GM18508 (cell line): ENCODE data around the gene PARN.
A peak's percentile ranks its signal among the peaks of the same experiment; 100 is the strongest.
"Not testable (repeated sequence)": the region's sequence is repeated elsewhere in the genome, so short reads cannot be mapped to it uniquely, and the experiment has no call there.

Experiments used
- ATAC-seq: cut with Tn5 transposase; IDR thresholded peaks from one replicate; pipeline ENCODE4 v1.9.1; 2021; ENCODE audit warnings: moderate number of reproducible peaks; ENCODE audit not compliant: insufficient read depth, unreplicated experiment

Gene PARN

DNA sequence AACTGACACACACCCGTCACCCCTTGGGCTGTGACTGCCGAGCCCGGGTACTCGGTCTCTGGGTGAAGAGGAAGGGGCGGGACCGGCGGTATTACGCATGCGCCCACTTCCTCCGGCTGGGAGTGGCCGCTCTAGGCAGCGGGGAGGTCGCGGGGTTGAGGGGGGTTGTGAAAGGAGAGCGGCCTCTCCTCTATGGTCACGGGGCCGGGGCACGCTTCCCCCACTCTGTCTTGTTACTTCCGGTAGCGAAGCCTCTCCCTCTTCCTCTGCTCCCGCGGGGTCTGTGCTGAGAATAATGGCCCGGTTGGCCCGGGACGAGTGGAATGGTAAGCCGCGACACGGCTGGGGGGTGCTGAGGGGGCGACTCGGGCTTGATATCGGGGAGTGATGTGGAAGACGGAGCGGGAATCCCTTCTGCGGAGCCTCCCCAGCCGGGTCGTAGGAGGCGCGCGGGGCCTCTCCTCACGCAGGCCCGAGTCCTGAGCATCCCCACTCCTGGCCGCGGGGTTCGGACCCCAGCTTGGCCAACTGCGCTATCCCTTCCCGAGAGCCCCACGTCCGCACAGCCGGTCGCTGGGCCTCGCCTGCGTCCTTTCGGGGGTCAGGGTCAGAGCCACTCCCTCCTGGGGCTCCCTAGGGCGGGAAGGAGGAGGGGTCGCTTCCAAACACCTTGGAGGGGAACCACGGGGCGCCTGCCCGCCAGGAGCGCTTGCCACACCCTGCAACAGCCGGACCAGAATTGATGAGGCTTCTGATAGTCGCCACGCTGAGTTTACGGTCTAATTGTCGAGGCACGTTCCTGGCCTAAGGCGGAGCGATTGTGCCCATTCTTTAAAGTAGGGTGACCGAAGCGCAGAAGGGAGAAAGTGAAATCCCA is 2.9 kb upstream of the PARN start, which contains the start of gene BFAR:
BFAR (plus strand) TSS at position 259 of the 877 bp plus-strand sequence. CDS start 11,396 bp downstream, outside the sequence.
- peak; percentile 69 for ATAC-seq

DNA sequence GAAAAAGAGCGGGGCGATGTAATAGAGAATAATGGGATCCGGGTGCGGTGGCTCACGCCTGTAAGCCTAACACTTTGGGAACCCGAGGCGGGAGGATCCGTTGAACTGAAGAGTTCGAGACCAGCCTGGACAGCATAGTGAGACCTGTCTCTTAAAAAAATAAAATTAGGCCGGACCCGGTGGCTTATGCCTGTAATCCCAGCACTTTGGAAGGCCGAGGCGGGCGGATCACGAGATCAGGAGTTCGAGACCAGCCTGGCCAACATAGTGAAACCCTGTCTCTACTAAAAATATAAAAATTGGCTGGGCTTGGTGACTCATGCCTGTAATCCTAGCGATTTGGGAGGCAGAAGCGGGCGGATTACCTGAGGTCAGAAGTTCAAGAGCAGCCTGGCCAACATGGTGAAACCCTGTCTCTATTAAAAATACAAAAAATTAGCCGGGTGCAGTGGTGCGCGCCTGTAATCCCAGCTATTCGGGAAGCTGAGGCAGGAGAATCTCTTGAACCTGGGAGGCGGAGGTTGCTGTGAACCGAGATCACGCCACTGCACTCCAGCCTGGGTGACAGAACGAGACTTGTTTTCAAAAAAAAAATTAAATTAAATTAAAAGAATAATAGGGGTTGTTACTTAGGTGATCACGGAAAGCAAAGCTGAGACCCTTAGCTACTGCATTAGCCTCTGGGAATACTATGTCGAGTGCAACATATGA is 715 bp upstream of the PARN start:
- not testable (repeated sequence) for ATAC-seq

DNA sequence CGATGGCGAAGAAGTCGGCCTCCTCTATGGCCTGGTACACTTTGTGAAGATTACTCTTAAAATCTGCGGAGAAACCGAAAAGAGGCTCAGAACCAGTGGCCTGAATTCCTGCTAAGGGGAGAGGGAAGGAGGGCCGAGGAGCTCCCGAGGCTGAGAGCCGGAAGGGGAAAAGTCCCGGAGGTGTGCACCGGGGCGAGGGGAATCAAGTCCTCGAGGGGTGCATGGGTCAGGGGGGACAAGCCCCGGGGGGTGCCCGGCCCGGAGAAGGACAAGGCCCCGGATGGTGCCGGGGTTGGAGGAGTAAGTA is 495 bp downstream of the PARN start:
- no peak for ATAC-seq

DNA sequence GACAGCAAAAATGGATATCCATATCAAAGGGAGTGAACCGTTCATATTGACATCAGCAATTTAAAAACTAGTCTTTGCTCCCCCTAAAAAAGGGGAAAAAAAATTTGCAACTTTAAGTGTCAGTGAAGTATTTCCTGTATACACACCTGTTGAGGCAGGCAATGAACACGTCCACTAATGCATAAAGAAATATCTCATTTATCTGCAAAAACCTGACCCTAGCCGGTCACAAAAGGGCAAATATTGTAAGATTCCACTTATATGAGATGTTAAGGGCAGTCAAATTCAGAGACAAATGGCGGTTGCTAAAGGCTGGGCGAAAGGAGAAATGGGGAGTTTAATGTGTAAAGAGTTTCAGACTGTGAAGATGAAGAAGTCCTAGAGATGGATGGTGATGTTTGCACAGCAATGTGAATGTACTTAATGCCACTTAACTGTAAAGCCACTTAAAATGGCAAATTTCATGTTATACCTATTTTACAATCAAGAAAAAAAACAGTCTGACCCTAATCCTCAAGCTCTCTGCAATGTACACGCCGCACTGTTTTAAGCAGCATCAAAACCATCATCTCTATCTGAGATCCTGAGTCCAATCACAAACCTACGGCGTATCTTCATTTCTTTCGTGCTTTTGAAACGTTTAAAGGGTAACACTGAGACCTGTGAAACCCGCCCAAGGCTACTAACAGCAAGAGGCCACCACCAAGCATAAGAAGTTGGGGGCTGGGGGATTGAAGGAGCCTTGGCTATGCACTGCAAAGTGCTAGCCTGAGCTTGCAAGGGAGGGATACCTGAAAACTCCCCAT is 1.1 kb downstream of the PARN start:
- no peak for ATAC-seq

DNA sequence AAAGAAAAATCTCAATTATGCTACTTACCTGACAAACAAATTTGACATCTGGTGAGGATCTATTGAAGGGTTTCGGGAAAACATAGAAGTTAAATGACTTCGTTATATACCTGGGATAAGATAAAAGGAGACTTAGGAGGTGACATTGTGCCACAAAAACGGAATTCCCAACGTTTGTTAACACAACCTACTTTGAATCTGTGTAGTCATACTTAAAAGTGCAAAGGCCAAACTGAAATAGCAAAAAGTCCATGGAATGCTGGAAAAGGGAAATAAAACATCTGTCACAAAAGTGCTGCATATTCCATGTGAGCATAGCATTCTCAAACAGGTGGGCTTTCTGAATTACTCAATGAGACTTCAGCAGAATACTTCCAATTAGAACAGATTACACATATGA is 3.0 kb downstream of the PARN start:
- no peak for ATAC-seq

DNA sequence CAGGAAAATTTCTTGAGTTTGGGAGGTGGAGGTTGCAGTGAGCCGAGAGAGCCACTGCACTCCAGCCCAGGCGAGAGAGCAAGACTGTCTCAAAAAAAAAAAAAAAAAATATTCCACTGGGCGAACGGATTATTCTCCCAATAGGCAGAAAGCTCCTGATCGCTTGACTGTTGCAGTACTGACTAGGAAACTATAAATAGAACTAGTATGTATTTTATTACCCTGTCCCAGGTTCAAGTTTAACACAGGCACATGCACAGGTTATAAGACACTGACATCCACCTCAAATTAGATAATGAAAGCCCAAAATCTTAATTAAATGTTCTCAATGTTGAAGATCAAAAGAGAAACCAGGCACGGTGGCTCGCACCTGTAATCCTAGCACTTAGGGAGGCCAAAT is 11.5 kb downstream of the PARN start:
- no peak for ATAC-seq

DNA sequence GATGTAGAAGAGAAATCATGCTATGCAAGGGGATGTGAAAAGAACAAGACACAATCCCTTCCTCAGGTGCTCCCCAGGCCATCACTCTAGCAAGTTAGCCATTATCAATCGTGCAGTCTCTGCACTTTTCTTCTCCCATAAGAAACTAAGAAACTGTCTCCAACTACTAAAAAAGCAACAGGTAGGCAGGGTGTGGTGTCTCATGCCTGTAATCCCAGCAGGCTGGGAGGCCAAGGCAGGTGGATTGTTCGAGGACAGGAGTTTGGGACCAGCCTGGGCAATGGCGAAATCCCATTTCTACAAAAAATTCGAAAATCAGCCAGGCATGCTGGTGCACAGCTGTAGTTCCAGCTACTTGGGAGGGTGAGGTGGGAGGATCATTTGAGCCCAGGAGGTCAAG is 13.8 kb downstream of the PARN start:
- no peak for ATAC-seq

DNA sequence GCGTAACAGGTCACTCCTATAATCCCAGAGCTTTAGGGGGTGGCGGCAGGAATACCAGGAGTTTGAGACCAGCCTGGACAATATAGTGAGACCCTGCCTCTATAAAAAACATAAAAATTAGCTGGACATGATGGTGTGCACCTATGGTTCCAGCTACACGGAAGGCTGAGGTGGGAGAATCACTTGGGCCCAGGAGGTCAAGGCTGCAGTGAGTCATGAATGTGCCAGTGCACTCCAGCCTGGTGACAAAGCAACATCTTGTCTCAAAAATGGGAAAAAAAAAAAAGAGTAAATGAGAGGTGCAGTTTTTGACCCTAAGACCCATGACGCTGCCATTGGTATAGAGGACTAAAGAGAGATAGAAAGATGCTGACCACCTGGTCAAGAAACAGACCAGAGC is 16.1 kb downstream of the PARN start:
- ATAC-seq, result no peak

DNA sequence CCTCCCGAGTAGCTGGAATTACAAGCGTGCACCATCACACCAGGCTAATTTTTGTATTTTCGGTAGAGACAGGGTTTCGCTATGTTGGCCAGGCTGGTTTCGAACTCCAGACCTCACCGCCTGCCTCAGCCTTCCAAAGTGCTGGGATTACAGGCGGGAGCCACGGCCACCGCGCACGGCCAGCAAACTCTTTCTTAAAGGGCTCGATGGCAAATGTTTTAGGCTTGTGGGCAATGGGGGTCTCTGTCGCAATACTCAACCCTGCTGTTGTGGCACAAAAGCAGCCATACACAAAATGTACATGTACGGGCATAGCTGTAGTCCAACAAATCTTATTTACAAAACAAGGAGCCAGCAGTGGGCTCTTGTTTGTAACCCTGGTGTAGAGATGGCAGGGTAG is 18.4 kb downstream of the PARN start:
- no peak for ATAC-seq

DNA sequence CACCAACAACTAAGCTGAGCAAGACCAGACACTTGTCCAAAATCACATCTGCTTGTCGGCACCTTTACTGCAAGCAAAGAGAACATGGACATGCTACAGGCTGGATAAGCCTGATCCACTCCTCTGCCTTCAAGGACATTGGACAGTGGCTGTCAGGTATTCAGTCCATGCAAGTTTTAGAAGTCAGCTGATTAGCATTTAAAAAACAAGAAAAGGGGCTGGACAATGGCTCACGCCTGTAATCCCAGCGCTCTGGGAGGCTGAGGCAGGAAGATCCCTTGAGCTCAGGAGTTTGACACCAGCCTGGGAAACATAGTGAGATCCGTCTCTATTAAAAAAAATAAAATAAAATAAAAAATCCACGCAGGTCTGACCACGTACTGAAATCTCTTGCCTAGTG is 20.3 kb downstream of the PARN start:
- ATAC-seq, result no peak

DNA sequence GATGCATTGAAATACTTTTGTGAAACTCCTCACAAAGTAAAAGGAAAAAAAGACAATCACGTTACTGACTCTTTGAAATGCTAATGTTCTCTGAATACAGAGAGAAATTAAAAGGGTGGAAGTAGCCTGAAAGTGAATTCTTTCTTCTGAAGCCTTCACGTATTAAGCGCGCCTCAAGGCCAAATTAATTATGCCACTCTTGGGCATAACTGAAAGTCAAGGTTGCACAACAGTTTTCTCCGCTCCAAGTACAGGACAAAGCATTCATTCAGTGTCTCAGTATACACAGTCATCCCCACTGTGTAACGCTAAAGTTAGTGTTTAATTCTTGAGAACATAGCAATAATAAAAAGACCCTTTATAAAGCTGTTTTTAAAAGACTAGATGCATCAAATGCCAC is 21.5 kb downstream of the PARN start:
- ATAC-seq, result no peak

DNA sequence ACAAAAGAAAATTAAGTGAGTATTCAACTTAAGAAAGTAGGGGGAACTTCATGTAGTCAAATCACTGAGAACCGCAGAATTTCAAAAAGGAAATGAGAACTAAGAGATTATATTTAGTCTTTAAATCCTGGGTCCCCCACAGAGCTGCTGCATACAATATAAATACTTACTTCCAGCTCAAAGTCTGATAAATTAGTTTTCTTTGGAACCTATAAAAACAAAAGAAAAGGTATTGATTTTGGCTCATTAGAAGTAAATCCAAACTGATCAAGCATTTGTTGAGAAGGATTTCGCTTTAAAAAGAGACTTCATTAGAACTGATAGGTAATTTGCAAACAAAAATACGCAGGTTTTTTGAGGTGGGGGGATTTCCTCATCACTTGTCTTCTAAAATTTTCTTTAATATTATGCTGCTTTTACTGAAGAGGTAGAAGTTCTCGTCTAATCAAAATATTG is 21.9 kb downstream of the PARN start:
- ATAC-seq, result no peak

DNA sequence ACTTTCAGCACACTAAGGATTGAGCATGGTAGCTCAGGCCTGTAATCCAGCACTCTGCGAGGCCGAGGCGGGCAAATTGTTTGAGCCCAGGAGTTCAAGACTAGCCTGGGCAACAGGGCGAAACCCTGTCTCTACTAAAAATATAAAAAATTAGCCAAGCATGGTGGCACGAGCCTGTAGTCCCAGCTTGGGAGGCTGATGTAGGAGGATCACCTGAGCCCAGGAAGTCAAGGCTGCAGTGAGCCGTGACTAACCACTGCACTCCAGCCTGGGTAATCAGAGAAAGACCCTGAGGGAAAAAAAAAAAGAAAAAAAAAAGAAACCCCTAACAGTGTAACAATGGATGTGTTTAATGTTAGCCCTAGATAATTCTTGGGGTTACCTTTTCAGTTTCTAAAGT is 24.0 kb downstream of the PARN start:
- ATAC-seq, result no peak

DNA sequence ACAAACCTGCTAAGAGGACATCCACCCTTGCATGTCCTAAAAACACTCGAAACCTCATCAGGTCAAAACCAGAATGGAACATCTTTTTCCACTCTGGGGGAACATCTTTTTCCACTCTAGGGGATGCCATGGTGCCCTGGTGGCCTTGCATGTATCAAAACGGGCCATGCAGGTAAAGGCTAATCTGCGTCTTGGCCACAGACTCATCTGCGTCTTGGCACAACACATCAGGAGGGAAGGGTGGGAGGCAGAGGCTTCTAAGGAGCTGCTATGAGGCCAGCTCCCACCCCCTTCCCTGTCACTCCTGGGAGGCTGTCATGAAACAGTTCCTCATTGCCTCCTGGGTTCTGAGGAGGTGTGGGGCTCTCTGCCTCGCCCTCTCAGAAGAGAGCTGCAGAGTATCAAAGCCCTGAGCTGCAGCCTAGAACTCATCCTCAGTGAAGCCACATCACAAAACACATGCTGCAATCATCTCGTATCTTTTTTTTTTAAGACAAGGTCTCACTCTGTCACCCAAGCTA is 27.6 kb downstream of the PARN start:
- no peak for ATAC-seq

DNA sequence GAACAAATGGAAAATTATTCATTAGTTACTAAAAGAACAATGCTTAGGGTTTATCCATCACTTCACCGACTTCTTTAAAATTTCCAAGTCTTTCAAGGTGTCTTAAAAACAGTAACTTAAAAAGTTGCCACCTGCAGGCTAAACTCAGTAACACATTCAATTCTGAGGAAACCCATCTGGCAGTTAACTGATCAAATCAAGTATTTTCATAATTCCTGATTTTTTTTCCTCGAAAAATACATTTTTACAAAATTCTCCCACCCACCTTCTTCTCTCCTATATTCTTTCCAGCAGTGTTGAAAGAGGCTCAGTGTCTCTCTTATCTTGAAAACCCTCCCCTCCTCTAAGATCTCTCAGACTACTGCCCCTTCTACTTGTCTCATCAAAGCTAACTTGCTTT is 29.9 kb downstream of the PARN start:
- no peak for ATAC-seq

DNA sequence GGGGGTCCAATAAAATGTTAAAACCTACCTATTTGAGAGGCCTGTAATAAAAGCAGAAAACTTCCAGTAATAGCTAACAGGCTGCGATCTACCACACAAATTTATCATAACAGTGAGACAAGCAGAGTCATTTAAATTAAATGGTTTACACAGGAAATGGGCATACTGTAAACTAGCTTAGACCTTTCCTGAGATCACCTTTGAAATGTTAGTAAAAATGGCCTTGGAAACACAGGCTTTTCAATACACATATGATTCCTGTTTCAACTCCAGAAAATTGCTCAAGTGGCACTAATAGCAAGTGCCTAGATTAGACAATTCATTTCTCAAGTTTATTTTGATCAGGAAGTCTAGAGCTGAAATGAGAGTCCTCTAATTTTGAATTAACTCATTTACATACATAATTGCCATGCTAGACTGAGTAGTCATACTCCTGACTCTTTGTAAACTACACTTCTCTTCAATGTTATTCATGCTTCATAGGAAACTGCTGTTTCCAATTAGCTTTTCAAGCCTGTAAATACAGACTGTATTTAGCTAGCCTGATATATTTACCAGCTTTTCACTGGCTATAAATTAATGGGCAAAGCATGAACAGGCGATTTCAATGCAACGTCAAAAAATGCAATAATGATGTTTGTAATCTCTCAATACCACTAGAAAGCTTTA is 43.3 kb downstream of the PARN start:
- ATAC-seq, result no peak

DNA sequence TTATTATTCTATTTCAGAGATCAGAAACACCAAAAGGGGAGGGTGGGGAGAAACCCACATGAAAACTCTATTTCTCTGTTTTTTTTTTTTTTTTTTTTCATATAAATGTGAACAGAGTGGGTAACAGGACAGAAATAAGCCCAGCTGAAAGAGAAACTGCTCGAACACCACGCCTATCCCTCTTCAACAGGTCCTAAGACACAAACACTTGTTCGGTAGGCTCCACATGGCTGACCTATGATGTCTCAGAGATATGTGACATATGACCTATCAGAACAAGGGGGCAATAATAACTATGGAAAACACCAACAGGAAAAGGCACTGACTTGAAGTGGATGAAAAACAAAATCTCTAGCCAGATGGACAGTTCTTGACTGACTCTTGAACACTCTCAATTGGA is 44.8 kb downstream of the PARN start:
- no peak for ATAC-seq

DNA sequence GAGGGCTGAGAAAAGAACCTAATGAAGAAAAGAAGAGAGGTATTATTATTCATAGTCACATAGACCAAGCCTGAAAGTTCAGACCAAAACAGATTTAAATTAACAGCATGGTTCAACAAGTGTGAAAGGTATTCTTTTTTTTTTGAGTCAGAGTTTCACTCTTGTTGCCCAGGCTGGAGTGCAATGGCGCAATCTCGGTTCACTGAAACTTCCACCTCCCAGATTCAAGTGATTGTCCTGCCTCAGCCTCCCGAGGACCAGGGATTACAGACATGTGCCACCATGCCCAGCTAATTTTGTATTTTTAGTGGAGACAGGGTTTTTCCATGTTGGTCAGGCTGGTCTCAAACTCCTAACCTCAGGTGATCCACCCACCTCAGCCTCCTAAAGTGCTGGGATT is 49.1 kb downstream of the PARN start:
- not testable (repeated sequence) for ATAC-seq

DNA sequence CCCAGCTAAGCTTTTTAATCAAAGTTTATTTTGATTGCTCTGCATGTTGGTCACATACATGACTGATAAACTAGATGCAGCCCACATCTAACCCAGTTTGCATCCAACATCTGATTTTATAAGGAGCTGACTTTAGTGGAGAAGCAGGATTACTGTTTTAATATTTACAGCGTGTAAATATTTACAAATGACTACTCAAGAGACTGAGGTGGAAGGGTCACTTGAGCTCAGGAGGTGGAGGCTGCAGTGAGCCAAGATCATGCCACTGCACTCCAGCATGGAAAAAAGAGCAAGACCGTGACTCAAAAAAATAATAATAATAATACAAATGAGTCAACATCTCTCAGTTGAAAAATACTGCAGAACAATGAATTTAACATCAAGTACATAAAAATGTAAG is 50.8 kb downstream of the PARN start:
- ATAC-seq, result no peak

DNA sequence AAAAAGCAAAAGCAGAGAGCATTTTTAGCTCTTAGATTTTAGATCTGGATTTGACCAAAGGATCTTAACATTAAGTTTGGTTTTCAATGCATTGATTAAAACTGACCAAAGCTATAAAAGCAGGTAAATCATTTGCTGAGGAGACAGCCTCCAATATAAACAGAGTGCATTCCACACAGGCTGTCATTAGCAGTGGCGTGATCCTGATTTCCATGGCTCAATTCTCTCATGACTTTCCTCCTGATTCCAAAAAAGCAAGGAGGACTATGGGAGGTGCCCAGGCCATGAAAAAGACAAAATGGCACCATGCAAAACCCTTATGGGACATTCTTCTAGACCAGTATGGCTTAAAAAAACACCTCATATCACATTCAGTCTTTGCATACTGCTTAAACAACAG is 53.5 kb downstream of the PARN start:
- ATAC-seq, result no peak
